Karpas-422 (cell line): ENCODE data around the gene PTK6. TPM values are rescaled to one million over a fixed set of nuclear protein-coding genes. Genes with fewer than 3 reads are reported as not detected.
"Not testable (repeated sequence)": the region's sequence is repeated elsewhere in the genome, so short reads cannot be mapped to it uniquely, and the experiment has no call there.

Experiments used
- DNase-seq: peaks from one replicate; pipeline ENCODE4 v3.0.0-alpha.2; 2015
- H2AFZ ChIP-seq: fragments of 200-600 bp; sonication (generic); 2 replicates; pipeline ENCODE4 v1.6.1; 2014; ENCODE audit warnings: antibody characterized with exemption, low read length, mixed read lengths
- H3K27ac ChIP-seq: fragments of 200-600 bp; sonication (generic); 2 replicates; pipeline ENCODE4 v1.5.1; 2014; ENCODE audit warnings: mild to moderate bottlenecking, low read length, moderate library complexity
- H3K27me3 ChIP-seq: fragments of 200-600 bp; sonication (generic); 2 replicates; pipeline ENCODE4 v1.6.1; 2014; ENCODE audit warnings: low read length, mixed read lengths
- H3K36me3 ChIP-seq: fragments of 200-600 bp; sonication (generic); 2 replicates; pipeline ENCODE4 v1.6.1; 2014; ENCODE audit warnings: low read length, mixed read lengths; ENCODE audit not compliant: insufficient read depth
- H3K4me1 ChIP-seq: fragments of 200-600 bp; sonication (generic); 2 replicates; pipeline ENCODE4 v1.6.1; 2014; ENCODE audit warnings: mild to moderate bottlenecking, low read length, mixed read lengths
- H3K4me2 ChIP-seq: fragments of 200-600 bp; sonication (generic); 2 replicates; pipeline ENCODE4 v1.6.1; 2014; ENCODE audit warnings: low read length, low read depth, mild to moderate bottlenecking; ENCODE audit not compliant: poor library complexity, severe bottlenecking
- H3K4me3 ChIP-seq: fragments of 200-600 bp; sonication (generic); 2 replicates; pipeline ENCODE4 v1.5.1; 2014; ENCODE audit warnings: mild to moderate bottlenecking, antibody characterized with exemption, low read length, mixed read lengths
- H3K79me2 ChIP-seq: fragments of 200-600 bp; sonication (generic); 2 replicates; pipeline ENCODE4 v1.6.1; 2014; ENCODE audit warnings: mild to moderate bottlenecking, low read length, mixed read lengths
- H3K9ac ChIP-seq: fragments of 200-600 bp; sonication (generic); 2 replicates; pipeline ENCODE4 v1.6.0; 2014; ENCODE audit warnings: low read length
- H3K9me2 ChIP-seq: fragments of 200-600 bp; sonication (generic), shearing (Covaris generic); replicated peaks from 2 replicates; pipeline ENCODE4 v1.6.0; 2014; ENCODE audit warnings: mild to moderate bottlenecking, low read length, moderate library complexity; ENCODE audit not compliant: insufficient read depth
- H3K9me3 ChIP-seq: fragments of 300-700, 200-600 bp; sonication (generic); 2 replicates; pipeline ENCODE4 v1.6.1; 2014; ENCODE audit warnings: low read length, mixed read lengths
- H4K20me1 ChIP-seq: fragments of 200-600 bp; sonication (generic); 2 replicates; pipeline ENCODE4 v1.6.1; 2014; ENCODE audit warnings: mild to moderate bottlenecking, antibody characterized with exemption, low read length, low read depth; ENCODE audit not compliant: insufficient read depth
- total RNA-seq: library from RNA; depleted of rRNA; stranded (reverse); fragments of >200 nt; shearing (Covaris generic); gene quantifications from 2 replicates; pipeline ENCODE4 v1.2.3, GENCODE V29; 2014; ENCODE audit warnings: low replicate concordance

PTK6 gene
- total RNA-seq, 1 experiment from 2014 or later, result not detected

- no peaks in the 10 kb centered on the region; the same call in 1 of the 2 replicates for H3K36me3 ChIP-seq
- no peak overlapping the region for H2AFZ ChIP-seq
- H3K4me3 ChIP-seq, result no peak overlapping the region
- no peak for DNase-seq
- peaks cover 13% of the 10 kb centered on the region for H3K4me1 ChIP-seq
- no peaks in the 10 kb centered on the region for H3K27me3 ChIP-seq
- H3K9me2 ChIP-seq, result no peaks in the 10 kb centered on the region
- no peak overlapping the region for H3K9ac ChIP-seq
- H3K4me2 ChIP-seq, result no peak overlapping the region
- no peaks in the 10 kb centered on the region for H3K9me3 ChIP-seq
- H4K20me1 ChIP-seq, result no peaks in the 10 kb centered on the region
- H3K79me2 ChIP-seq, result no peaks in the 10 kb centered on the region
- no peak overlapping the region for H3K27ac ChIP-seq
These were observed 18.8 kb downstream of the PTK6 start for GRCh38 chr20:63518351-63518861.

- Histone ChIP-seq H3K9ac (no peak overlapping the region), H3K36me3 (no peaks in the 10 kb centered on the region), H3K27ac (no peak overlapping the region), H3K9me3 (no peaks in the 10 kb centered on the region), H4K20me1 (no peaks in the 10 kb centered on the region), H3K79me2 (no peaks in the 10 kb centered on the region), H3K4me2 (no peak overlapping the region), H3K4me1 (peaks cover 13% of the 10 kb centered on the region), H3K27me3 (no peaks in the 10 kb centered on the region), H3K4me3 (no peak overlapping the region), H3K9me2 (no peaks in the 10 kb centered on the region), H2AFZ (no peak overlapping the region)
- no peak for DNase-seq
These were observed 19.5 kb downstream of the PTK6 start for GRCh38 chr20:63517376-63518309.

GRCh38 chr20:63514520-63514919 is 22.7 kb downstream of the PTK6 start:
- H3K27me3 ChIP-seq, H4K20me1 ChIP-seq, H3K4me1 ChIP-seq, H3K4me2 ChIP-seq, H3K36me3 ChIP-seq, DNase-seq, H2AFZ ChIP-seq, H3K9me2 ChIP-seq, H3K79me2 ChIP-seq, H3K9ac ChIP-seq, H3K27ac ChIP-seq, H3K4me3 ChIP-seq, H3K9me3 ChIP-seq: not testable (repeated sequence)

GRCh38 chr20:63513207-63513606 is 24.0 kb downstream of the PTK6 start:
- no peak overlapping the region for H3K4me2 ChIP-seq
- no peaks in the 10 kb centered on the region for H3K79me2 ChIP-seq
- H3K4me3 ChIP-seq, result no peak overlapping the region
- no peaks in the 10 kb centered on the region for H4K20me1 ChIP-seq
- no peak overlapping the region for H2AFZ ChIP-seq
- H3K27me3 ChIP-seq, result no peaks in the 10 kb centered on the region
- peaks cover 8% of the 10 kb centered on the region for H3K4me1 ChIP-seq
- no peak overlapping the region for H3K9ac ChIP-seq
- no peak overlapping the region for H3K27ac ChIP-seq
- no peak for DNase-seq
- H3K9me2 ChIP-seq, result no peaks in the 10 kb centered on the region
- H3K9me3 ChIP-seq, result no peaks in the 10 kb centered on the region
- H3K36me3 ChIP-seq, result no peaks in the 10 kb centered on the region

GRCh38 chr20:63509088-63509564 is 28.1 kb downstream of the PTK6 start:
- Histone ChIP-seq H3K36me3 (no peaks in the 10 kb centered on the region), H3K79me2 (no peaks in the 10 kb centered on the region), H3K4me1 (peaks cover 8% of the 10 kb centered on the region), H3K9ac (no peak overlapping the region), H2AFZ (no peak overlapping the region), H3K27ac (no peak overlapping the region), H4K20me1 (no peaks in the 10 kb centered on the region), H3K4me2 (no peak overlapping the region), H3K9me3 (no peaks in the 10 kb centered on the region), H3K9me2 (no peaks in the 10 kb centered on the region), H3K4me3 (no peak overlapping the region), H3K27me3 (no peaks in the 10 kb centered on the region)
- no peak for DNase-seq

GRCh38 chr20:63508072-63508768 is 29.0 kb downstream of the PTK6 start:
- H3K27me3 ChIP-seq, result no peaks in the 10 kb centered on the region
- no peaks in the 10 kb centered on the region for H3K9me3 ChIP-seq
- H3K9me2 ChIP-seq, result no peaks in the 10 kb centered on the region
- H3K27ac ChIP-seq, result no peak overlapping the region
- no peak overlapping the region for H3K4me2 ChIP-seq
- H3K79me2 ChIP-seq, result no peaks in the 10 kb centered on the region
- H3K36me3 ChIP-seq, result no peaks in the 10 kb centered on the region
- H3K9ac ChIP-seq, result no peak overlapping the region
- no peak overlapping the region for H3K4me3 ChIP-seq
- no peak for DNase-seq
- H4K20me1 ChIP-seq, result no peaks in the 10 kb centered on the region
- H3K4me1 ChIP-seq, result peaks cover 8% of the 10 kb centered on the region
- H2AFZ ChIP-seq, result no peak overlapping the region

- DNase-seq, result no peak
- Histone ChIP-seq H4K20me1 (no peaks in the 10 kb centered on the region), H3K9ac (no peak overlapping the region), H3K9me2 (no peaks in the 10 kb centered on the region), H3K4me2 (no peak overlapping the region), H2AFZ (no peak overlapping the region), H3K4me3 (no peak overlapping the region), H3K27ac (no peak overlapping the region), H3K79me2 (no peaks in the 10 kb centered on the region), H3K4me1 (peaks cover 12% of the 10 kb centered on the region), H3K27me3 (no peaks in the 10 kb centered on the region), H3K36me3 (no peaks in the 10 kb centered on the region), H3K9me3 (no peaks in the 10 kb centered on the region)
These were observed 30.0 kb downstream of the PTK6 start for GRCh38 chr20:63507083-63507743.

GRCh38 chr20:63505723-63506122 is 31.5 kb downstream of the PTK6 start:
- no peaks in the 10 kb centered on the region for H3K27me3 ChIP-seq
- peaks cover 20% of the 10 kb centered on the region for H3K4me1 ChIP-seq
- H3K27ac ChIP-seq, result no peak overlapping the region

More at GRCh38 chr20:63505723-63506122, 31.5 kb downstream of the PTK6 start:
- Histone ChIP-seq H3K4me2 (no peak overlapping the region), H3K36me3 (no peaks in the 10 kb centered on the region), H3K9me2 (no peaks in the 10 kb centered on the region), H2AFZ (no peak overlapping the region), H3K79me2 (no peaks in the 10 kb centered on the region), H4K20me1 (no peaks in the 10 kb centered on the region), H3K9me3 (no peaks in the 10 kb centered on the region), H3K9ac (no peak overlapping the region), H3K4me3 (no peak overlapping the region)
- DNase-seq, result no peak
